GM23338 (cell line): ENCODE data around the gene SLC6A7.

Source experiments
- CREB1 ChIP-seq: fragments of 250-450 bp; sonication (Bioruptor Pico); IDR thresholded peaks from 2 replicates; pipeline ENCODE4 v1.5.0; 2020; ENCODE audit warnings: low read depth, mild to moderate bottlenecking, moderate library complexity
- ETS1 ChIP-seq: IDR thresholded peaks from 2 replicates; pipeline ENCODE4 v1.6.1; 2016; ENCODE audit warnings: antibody characterized with exemption
- EZH2 ChIP-seq: fragments of 200-600 bp; sonication (generic); IDR thresholded peaks from one replicate; pipeline ENCODE4 v1.8.0; 2017; ENCODE audit warnings: antibody characterized with exemption, mild to moderate bottlenecking, low read depth; ENCODE audit not compliant: unreplicated experiment
- EZH2phosphoT487 ChIP-seq: fragments of 200-600 bp; sonication (generic); IDR thresholded peaks from one replicate; pipeline ENCODE4 v1.8.1; 2018; ENCODE audit warnings: antibody characterized with exemption; ENCODE audit not compliant: unreplicated experiment
- JUNB ChIP-seq: IDR thresholded peaks from one replicate; pipeline ENCODE4 v1.6.1; 2016; ENCODE audit warnings: antibody characterized with exemption; ENCODE audit not compliant: unreplicated experiment
- NANOG ChIP-seq: IDR thresholded peaks from 2 replicates; pipeline ENCODE4 v1.6.1; 2016; ENCODE audit warnings: antibody characterized with exemption, borderline replicate concordance
- POLR2AphosphoS5 ChIP-seq: IDR thresholded peaks from 2 replicates; pipeline ENCODE4 v1.6.1; 2016; ENCODE audit warnings: antibody characterized with exemption, low read depth
- REST ChIP-seq: IDR thresholded peaks from one replicate; pipeline ENCODE4 v1.6.1; 2018; ENCODE audit warnings: antibody characterized with exemption; ENCODE audit not compliant: unreplicated experiment
- STAT1 ChIP-seq: IDR thresholded peaks from one replicate; pipeline ENCODE4 v1.6.1; 2016; ENCODE audit warnings: antibody characterized with exemption; ENCODE audit not compliant: unreplicated experiment
- ZNF114 ChIP-seq: fragments of 250-450 bp; sonication (Bioruptor Pico); IDR thresholded peaks from 2 replicates; pipeline ENCODE4 v1.5.0; 2020; ENCODE audit warnings: mild to moderate bottlenecking, moderate library complexity
- ZNF331 ChIP-seq: fragments of 250-450 bp; sonication (Bioruptor Pico); IDR thresholded peaks from 2 replicates; pipeline ENCODE4 v1.5.0; 2020; ENCODE audit warnings: low read depth, mild to moderate bottlenecking, moderate library complexity
- TF ChIP-seq, protein P1 (sequence below), 2 experiments: fragments of 200-600 bp in 1 of 2; sonication (generic) in 1 of 2; conservative IDR thresholded peaks; 2 replicates each; pipeline versions ENCODE4 v1.5.1 to v1.6.1; 2016 to 2017; ENCODE audit warnings: antibody characterized with exemption in 2 of 2, low read depth in 2 of 2, mild to moderate bottlenecking in 2 of 2, moderate library complexity in 1 of 2
- TF ChIP-seq, protein P2 (sequence below): fragments of 250-450 bp; sonication (Bioruptor Pico); IDR thresholded peaks from 2 replicates; pipeline ENCODE4 v1.5.0; 2020; ENCODE audit warnings: mild to moderate bottlenecking, moderate library complexity

DNA sequence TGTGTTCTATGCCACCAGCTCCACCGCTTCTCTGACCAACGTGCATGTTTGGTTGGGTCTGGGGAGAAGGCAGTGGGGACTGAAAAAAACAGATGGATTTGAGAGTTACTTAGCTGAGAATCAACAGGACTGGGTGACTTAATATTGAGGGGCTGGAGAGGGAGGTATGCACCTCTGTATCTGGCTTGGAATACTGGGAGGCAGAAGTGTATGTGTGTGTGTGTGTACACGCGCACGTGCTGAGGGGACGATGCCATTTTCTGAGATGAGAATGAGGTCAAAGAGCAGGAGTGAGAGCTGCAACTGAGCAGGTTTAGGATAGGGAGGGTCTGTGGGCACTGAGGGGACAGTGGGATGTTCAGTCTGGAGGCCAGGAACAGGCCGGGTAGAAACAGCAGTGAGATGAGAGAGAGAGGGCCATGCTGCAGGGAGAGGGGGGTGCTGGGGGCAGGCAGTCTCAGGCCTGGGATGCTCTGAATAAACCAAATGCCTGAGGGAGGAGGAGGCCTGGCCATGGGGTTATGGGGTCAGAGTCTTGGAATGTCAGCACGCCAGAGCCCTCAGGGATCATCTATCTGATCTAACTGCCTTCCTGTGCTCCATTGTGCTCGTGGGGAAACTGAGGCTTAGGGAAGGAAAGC lies 48.2 kb upstream of the SLC6A7 start:
- TF ChIP-seq CREB1 (CRISPR knock-in tag): no peak
- TF ChIP-seq, protein P1, sequence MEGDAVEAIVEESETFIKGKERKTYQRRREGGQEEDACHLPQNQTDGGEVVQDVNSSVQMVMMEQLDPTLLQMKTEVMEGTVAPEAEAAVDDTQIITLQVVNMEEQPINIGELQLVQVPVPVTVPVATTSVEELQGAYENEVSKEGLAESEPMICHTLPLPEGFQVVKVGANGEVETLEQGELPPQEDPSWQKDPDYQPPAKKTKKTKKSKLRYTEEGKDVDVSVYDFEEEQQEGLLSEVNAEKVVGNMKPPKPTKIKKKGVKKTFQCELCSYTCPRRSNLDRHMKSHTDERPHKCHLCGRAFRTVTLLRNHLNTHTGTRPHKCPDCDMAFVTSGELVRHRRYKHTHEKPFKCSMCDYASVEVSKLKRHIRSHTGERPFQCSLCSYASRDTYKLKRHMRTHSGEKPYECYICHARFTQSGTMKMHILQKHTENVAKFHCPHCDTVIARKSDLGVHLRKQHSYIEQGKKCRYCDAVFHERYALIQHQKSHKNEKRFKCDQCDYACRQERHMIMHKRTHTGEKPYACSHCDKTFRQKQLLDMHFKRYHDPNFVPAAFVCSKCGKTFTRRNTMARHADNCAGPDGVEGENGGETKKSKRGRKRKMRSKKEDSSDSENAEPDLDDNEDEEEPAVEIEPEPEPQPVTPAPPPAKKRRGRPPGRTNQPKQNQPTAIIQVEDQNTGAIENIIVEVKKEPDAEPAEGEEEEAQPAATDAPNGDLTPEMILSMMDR (conservative IDR thresholded peaks at IDR 0.05; ENCODE audit: low read depth in 2 of 2): no peak
- TF ChIP-seq EZH2phosphoT487: no peak
- TF ChIP-seq POLR2AphosphoS5: no peak
- TF ChIP-seq EZH2: no peak
- no peak for TF ChIP-seq REST
- no peak for TF ChIP-seq JUNB
- no peak for TF ChIP-seq ZNF331 (CRISPR knock-in tag)
- no peak for TF ChIP-seq ZNF114 (CRISPR knock-in tag)
- TF ChIP-seq ETS1: no peak
- no peak for TF ChIP-seq STAT1
- no peak for TF ChIP-seq NANOG
- TF ChIP-seq, protein P2, sequence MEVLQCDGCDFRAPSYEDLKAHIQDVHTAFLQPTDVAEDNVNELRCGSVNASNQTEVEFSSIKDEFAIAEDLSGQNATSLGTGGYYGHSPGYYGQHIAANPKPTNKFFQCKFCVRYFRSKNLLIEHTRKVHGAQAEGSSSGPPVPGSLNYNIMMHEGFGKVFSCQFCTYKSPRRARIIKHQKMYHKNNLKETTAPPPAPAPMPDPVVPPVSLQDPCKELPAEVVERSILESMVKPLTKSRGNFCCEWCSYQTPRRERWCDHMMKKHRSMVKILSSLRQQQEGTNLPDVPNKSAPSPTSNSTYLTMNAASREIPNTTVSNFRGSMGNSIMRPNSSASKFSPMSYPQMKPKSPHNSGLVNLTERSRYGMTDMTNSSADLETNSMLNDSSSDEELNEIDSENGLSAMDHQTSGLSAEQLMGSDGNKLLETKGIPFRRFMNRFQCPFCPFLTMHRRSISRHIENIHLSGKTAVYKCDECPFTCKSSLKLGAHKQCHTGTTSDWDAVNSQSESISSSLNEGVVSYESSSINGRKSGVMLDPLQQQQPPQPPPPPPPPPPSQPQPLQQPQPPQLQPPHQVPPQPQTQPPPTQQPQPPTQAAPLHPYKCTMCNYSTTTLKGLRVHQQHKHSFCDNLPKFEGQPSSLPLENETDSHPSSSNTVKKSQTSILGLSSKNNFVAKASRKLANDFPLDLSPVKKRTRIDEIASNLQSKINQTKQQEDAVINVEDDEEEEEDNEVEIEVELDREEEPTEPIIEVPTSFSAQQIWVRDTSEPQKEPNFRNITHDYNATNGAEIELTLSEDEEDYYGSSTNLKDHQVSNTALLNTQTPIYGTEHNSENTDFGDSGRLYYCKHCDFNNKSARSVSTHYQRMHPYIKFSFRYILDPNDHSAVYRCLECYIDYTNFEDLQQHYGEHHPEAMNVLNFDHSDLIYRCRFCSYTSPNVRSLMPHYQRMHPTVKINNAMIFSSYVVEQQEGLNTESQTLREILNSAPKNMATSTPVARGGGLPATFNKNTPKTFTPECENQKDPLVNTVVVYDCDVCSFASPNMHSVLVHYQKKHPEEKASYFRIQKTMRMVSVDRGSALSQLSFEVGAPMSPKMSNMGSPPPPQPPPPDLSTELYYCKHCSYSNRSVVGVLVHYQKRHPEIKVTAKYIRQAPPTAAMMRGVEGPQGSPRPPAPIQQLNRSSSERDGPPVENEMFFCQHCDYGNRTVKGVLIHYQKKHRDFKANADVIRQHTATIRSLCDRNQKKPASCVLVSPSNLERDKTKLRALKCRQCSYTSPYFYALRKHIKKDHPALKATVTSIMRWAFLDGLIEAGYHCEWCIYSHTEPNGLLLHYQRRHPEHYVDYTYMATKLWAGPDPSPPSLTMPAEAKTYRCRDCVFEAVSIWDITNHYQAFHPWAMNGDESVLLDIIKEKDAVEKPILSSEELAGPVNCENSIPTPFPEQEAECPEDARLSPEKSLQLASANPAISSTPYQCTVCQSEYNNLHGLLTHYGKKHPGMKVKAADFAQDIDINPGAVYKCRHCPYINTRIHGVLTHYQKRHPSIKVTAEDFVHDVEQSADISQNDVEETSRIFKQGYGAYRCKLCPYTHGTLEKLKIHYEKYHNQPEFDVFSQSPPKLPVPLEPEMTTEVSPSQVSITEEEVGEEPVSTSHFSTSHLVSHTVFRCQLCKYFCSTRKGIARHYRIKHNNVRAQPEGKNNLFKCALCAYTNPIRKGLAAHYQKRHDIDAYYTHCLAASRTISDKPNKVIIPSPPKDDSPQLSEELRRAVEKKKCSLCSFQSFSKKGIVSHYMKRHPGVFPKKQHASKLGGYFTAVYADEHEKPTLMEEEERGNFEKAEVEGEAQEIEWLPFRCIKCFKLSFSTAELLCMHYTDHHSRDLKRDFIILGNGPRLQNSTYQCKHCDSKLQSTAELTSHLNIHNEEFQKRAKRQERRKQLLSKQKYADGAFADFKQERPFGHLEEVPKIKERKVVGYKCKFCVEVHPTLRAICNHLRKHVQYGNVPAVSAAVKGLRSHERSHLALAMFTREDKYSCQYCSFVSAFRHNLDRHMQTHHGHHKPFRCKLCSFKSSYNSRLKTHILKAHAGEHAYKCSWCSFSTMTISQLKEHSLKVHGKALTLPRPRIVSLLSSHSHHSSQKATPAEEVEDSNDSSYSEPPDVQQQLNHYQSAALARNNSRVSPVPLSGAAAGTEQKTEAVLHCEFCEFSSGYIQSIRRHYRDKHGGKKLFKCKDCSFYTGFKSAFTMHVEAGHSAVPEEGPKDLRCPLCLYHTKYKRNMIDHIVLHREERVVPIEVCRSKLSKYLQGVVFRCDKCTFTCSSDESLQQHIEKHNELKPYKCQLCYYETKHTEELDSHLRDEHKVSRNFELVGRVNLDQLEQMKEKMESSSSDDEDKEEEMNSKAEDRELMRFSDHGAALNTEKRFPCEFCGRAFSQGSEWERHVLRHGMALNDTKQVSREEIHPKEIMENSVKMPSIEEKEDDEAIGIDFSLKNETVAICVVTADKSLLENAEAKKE (CRISPR knock-in tag): no peak
